ENCODE measurements around the gene FNDC5. TPM values are rescaled to one million over a fixed set of nuclear protein-coding genes. Genes with fewer than 3 reads are reported as not detected.

FNDC5 gene
- total and polyA plus RNA-seq, 8 donors, result 0.28 to 3.1 (median 0.74) TPM

DNA sequence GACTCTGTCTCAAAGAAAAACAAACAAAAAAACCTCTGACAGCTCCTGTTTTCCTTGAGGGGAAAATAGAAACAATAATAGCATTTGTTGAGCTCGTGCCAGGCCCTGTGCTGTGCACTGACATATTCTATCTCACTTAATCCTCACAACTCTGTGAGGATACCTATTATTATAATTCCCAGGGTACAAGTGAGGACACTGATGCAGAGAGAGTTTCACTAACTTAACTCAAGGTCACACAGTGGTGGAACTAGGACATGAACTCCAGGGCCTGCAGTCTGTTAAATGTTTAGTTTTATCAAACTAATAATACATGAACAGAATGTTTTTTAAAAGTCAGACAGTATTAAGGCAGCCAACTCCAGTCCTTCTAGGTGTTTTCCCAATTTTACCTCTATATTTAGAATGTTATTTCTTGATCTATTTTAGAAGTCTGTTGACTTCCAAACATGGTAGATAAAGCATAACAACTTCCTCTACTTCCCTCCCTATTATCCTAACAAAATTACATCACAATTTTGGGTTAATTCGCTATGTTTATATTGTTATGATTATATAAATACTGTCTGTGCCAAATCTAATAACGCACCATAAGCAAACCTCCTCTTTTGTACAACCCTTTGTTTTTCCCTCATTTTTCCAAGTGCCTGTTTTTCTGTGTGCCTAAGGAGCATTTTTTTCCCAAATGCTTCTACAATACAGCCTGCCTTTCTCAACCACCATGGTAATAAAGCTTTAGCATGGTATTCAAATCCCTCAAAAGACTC is 4.9 kb downstream of the FNDC5 start:
- intact Hi-C loops (cut with DNase I), result loop anchor here in 1 of 3 donors (10.0 kb wide), 1 partner anchor 91 kb away; no protein-coding TSS in a partner anchor
- no peak for FAIRE-seq

DNA sequence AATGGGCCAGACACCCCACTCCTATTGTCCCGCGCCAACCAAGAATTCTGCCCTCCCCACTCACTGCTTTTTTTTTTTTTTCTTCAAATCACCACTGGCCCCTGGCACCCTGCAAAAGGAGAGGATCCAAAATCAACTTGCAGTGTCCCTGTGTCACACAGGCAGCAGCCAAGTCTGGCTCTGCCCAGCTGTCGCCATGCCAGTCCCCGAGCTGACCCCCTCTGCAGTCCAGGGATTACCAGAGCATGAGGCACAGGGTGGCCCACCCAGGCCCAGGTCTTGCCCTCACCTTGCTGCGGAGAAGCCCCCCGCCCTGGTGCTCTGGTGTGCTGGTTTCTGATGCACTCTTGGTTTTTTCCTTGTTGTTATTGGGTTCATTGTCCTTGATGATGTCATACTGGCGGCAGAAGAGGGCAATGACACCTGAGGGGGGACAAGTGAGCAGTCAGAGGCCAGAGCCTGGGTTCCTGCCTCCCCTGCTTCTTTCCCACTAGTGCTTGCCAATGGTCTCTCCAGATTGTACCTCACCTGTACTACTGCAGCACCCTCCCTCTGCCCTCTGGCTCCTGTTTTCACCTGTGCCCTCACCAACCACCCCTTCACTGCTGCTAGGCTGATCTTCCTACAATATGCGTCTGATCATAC is 6.2 kb downstream of the FNDC5 start:
- no peak for FAIRE-seq
- Histone ChIP-seq H3K4me1 (no peaks in the 10 kb centered on the region), H3K36me3 (no peaks in the 10 kb centered on the region), H3K9me3 (no peaks in the 10 kb centered on the region), H3K27me3 (no peaks in the 10 kb centered on the region), H3K4me3 (no peak overlapping the region), H3K27ac (no peak overlapping the region)
- intact Hi-C loops (cut with DNase I), result loop anchor here in 1 of 3 donors (10.0 kb wide), 1 partner anchor 90 kb away; no protein-coding TSS in a partner anchor
- TF ChIP-seq, protein P1, sequence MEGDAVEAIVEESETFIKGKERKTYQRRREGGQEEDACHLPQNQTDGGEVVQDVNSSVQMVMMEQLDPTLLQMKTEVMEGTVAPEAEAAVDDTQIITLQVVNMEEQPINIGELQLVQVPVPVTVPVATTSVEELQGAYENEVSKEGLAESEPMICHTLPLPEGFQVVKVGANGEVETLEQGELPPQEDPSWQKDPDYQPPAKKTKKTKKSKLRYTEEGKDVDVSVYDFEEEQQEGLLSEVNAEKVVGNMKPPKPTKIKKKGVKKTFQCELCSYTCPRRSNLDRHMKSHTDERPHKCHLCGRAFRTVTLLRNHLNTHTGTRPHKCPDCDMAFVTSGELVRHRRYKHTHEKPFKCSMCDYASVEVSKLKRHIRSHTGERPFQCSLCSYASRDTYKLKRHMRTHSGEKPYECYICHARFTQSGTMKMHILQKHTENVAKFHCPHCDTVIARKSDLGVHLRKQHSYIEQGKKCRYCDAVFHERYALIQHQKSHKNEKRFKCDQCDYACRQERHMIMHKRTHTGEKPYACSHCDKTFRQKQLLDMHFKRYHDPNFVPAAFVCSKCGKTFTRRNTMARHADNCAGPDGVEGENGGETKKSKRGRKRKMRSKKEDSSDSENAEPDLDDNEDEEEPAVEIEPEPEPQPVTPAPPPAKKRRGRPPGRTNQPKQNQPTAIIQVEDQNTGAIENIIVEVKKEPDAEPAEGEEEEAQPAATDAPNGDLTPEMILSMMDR (IDR thresholded peaks at IDR 0.05), result no peak
- no peak for ATAC-seq
- 93 to 95% methylated on average over 8 of the region's 8 CpGs for WGBS, 2 donors
- no peak for DNase-seq

More for the DNA sequence above, 4.9 kb downstream of the FNDC5 start:
- TF ChIP-seq, protein P1 (IDR thresholded peaks at IDR 0.05), result no peak
- ATAC-seq, result no peak
- Histone ChIP-seq H3K9me3 (no peaks in the 10 kb centered on the region), H3K4me3 (no peak overlapping the region), H3K27me3 (no peaks in the 10 kb centered on the region), H3K27ac (no peak overlapping the region), H3K4me1 (no peaks in the 10 kb centered on the region), H3K36me3 (no peaks in the 10 kb centered on the region)
- 56 to 62% methylated on average over 3 of the region's 3 CpGs for WGBS, 2 donors
- DNase-seq, result no peak

DNA sequence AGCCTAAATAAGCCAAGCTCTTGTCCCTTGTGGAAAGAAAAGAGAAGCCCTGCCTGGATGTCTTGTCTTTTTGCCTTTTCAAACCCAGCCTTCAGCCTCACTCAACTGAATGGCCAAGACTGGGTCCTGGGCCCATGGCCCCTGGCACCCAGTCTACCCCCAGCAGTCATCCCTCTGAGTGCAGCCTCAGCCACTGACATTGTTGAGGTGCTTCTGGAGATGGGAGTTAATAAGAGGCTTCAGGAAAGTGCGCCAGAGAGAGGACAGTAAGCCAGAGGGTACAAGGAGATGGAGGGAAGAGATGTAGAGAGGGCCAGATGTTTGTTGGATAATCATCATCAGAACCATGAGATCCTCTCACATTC is 6.8 kb downstream of the FNDC5 start:
- ATAC-seq (no peak), DNase-seq (no peak), FAIRE-seq (no peak)
- Histone ChIP-seq H3K4me1 (no peaks in the 10 kb centered on the region), H3K9me3 (no peaks in the 10 kb centered on the region), H3K36me3 (no peaks in the 10 kb centered on the region), H3K27me3 (no peaks in the 10 kb centered on the region), H3K27ac (no peak overlapping the region), H3K4me3 (no peak overlapping the region)
- 95 to 100% methylated on average over 1 of the region's 1 CpG for WGBS, 2 donors
- intact Hi-C loops (cut with DNase I), result loop anchor here in 1 of 3 donors (10.0 kb wide), 1 partner anchor 89 kb away; no protein-coding TSS in a partner anchor
- TF ChIP-seq, protein P1 (IDR thresholded peaks at IDR 0.05), result no peak

DNA sequence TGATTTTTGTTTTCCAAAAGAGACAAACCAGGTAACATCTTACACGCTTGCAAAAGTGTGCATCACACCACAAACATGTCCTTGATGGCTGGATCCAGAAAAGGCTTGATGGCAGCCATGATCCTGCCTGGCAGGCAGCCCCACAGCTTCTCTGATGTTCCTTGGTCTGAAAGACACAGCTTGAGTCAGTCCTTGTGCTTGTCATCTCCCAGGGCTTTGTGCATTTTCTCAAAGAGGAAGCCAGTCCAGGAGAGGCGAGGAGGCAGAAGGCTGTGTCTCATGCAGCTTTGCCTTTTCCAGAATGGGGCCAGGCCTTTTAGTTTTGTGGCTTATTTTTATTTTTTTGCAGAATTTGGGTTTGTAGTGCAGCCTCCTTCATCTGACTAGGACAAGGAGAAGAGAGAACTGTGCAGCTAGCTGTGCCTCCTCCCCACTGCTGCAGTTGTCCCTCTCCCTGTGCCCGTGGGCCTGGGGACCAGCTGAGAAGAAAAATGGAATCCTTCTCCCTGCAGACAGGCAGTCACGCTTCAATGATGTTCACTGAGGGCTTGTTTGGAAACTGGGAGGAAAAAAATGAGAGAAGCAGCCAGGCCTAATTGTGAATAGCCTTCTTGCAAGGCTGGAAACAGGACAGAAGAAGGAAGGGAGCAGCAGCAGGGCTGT is 7.4 kb downstream of the FNDC5 start:
- Histone ChIP-seq H3K4me3 (no peak overlapping the region), H3K4me1 (no peaks in the 10 kb centered on the region), H3K27ac (no peak overlapping the region), H3K36me3 (no peaks in the 10 kb centered on the region), H3K9me3 (no peaks in the 10 kb centered on the region), H3K27me3 (no peaks in the 10 kb centered on the region)
- 97 to 98% methylated on average over 4 of the region's 4 CpGs for WGBS, 2 donors
- intact Hi-C loops (cut with DNase I), result loop anchor here in 1 of 3 donors (10.0 kb wide), 1 partner anchor 89 kb away; no protein-coding TSS in a partner anchor
- FAIRE-seq (no peak), DNase-seq (no peak), ATAC-seq (no peak)
- TF ChIP-seq, protein P1 (IDR thresholded peaks at IDR 0.05), result no peak

Data from pancreas (tissue), 10 donors.